MM.1S (cell line): Measurements from ENCODE around the gene STARD4.

Experiments used
- CTCF ChIP-seq: fragments of 300-600 bp; sonication (generic); IDR thresholded peaks from 2 replicates; pipeline ENCODE4 v1.5.1; 2016; ENCODE audit warnings: antibody characterized with exemption, low read length, mixed read lengths
- EZH2 ChIP-seq: fragments of 300-600 bp; sonication (generic); optimal IDR thresholded peaks from 2 replicates; pipeline ENCODE3; 2017; ENCODE audit warnings: low read depth, mild to moderate bottlenecking, antibody characterized with exemption, low read length, mixed read lengths
- EZH2phosphoT487 ChIP-seq: fragments of 300-600 bp; sonication (generic); IDR thresholded peaks from 2 replicates; pipeline ENCODE4 v1.6.1; 2018; ENCODE audit warnings: antibody characterized with exemption, low read length

- no peak for TF ChIP-seq CTCF
- TF ChIP-seq EZH2: no peak
- no peak for TF ChIP-seq EZH2phosphoT487
Observed at GRCh38 chr5:111517853-111518501, 5.6 kb upstream of the STARD4 start.
